ENCODE data around the gene ASGR1.

DNA sequence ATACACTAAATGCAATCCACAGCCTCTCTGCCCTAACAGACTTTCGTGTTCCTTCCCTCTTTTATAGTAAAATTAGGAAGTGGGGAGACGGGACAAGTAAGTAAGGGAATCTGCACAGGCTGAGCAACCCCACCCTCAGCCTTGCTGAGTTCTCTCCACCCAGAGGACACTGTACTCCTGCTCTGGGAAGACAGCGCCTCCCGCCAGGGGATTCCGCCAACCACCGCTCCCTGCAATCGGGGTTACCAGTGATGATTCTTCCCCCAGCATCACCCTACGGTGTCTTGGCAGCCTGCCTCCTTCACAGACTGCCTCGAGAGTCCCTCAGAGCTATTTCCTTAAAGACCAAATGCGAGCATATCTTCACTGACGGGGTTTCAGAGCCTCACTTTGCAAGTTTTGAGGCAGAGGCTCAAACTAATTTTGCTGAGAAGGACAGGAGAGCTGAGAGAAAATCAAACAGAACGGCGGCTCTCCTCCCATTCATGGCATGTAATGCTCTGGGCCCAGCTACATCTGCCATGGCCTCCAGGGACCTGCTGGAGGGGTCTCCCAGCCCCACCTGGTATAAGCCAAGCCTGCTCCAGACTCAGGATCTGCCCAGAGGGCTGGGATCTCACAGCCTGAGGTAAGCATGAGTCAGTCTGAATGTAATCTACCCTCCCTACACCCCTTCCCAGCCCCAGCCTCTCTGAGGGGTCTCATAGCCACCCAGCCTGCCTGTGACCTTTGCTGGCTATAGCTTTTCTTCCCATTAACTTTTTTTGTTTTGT lies 41.8 kb downstream of the ASGR1 start:
- TF ChIP-seq RAD21 (IDR thresholded peaks at IDR 0.05; ENCODE audit: low read depth) = no peak
- TF ChIP-seq EP300 (IDR thresholded peaks at IDR 0.05; ENCODE audit: borderline replicate concordance) = no peak
- TF ChIP-seq ZBTB7A (IDR thresholded peaks at IDR 0.05; ENCODE audit: low read depth) = no peak
- TF ChIP-seq, protein P1, sequence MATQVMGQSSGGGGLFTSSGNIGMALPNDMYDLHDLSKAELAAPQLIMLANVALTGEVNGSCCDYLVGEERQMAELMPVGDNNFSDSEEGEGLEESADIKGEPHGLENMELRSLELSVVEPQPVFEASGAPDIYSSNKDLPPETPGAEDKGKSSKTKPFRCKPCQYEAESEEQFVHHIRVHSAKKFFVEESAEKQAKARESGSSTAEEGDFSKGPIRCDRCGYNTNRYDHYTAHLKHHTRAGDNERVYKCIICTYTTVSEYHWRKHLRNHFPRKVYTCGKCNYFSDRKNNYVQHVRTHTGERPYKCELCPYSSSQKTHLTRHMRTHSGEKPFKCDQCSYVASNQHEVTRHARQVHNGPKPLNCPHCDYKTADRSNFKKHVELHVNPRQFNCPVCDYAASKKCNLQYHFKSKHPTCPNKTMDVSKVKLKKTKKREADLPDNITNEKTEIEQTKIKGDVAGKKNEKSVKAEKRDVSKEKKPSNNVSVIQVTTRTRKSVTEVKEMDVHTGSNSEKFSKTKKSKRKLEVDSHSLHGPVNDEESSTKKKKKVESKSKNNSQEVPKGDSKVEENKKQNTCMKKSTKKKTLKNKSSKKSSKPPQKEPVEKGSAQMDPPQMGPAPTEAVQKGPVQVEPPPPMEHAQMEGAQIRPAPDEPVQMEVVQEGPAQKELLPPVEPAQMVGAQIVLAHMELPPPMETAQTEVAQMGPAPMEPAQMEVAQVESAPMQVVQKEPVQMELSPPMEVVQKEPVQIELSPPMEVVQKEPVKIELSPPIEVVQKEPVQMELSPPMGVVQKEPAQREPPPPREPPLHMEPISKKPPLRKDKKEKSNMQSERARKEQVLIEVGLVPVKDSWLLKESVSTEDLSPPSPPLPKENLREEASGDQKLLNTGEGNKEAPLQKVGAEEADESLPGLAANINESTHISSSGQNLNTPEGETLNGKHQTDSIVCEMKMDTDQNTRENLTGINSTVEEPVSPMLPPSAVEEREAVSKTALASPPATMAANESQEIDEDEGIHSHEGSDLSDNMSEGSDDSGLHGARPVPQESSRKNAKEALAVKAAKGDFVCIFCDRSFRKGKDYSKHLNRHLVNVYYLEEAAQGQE (IDR thresholded peaks at IDR 0.05; ENCODE audit: low read depth) = no peak
- TF ChIP-seq CREB1 (IDR thresholded peaks at IDR 0.05; ENCODE audit: low read depth) = no peak
- TF ChIP-seq YY1 (IDR thresholded peaks at IDR 0.05; ENCODE audit: low read depth) = no peak
- no peak for TF ChIP-seq CEBPB (IDR thresholded peaks at IDR 0.05)
- TF ChIP-seq TAF1 (IDR thresholded peaks at IDR 0.05; ENCODE audit: low read depth) = no peak
- TF ChIP-seq, protein P2, sequence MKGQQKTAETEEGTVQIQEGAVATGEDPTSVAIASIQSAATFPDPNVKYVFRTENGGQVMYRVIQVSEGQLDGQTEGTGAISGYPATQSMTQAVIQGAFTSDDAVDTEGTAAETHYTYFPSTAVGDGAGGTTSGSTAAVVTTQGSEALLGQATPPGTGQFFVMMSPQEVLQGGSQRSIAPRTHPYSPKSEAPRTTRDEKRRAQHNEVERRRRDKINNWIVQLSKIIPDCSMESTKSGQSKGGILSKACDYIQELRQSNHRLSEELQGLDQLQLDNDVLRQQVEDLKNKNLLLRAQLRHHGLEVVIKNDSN (IDR thresholded peaks at IDR 0.05) = no peak
- TF ChIP-seq, protein P3, sequence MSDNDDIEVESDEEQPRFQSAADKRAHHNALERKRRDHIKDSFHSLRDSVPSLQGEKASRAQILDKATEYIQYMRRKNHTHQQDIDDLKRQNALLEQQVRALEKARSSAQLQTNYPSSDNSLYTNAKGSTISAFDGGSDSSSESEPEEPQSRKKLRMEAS (IDR thresholded peaks at IDR 0.05) = no peak
- no peak for TF ChIP-seq EGR1 (IDR thresholded peaks at IDR 0.05)
- TF ChIP-seq NFIC (IDR thresholded peaks at IDR 0.05) = no peak

Measured in Ishikawa (cell line).